ENCODE results near the gene DENND6B. TPM values are rescaled to one million over a fixed set of nuclear protein-coding genes. Genes with fewer than 3 reads are reported as not detected.

DENND6B gene
- total RNA-seq, 1 donor from 2014 or later: 1.8 TPM

Other genes with a start within 250 kb of the DENND6B start
- gene MLC1, start 241.6 kb downstream of the DENND6B start, total RNA-seq: not detected in 2 replicates
- 22.7 and 44.2 TPM in 2 replicates for gene MOV10L1, start 237.0 kb downstream of the DENND6B start, total RNA-seq
- gene PANX2, start 156.3 kb downstream of the DENND6B start, total RNA-seq: 0.40 and 0.44 TPM in 2 replicates
- 11.3 and 13.7 TPM in 2 replicates for gene TRABD, start 141.1 kb downstream of the DENND6B start, total RNA-seq
- gene SELENOO, start 126.0 kb downstream of the DENND6B start, total RNA-seq: 14.1 and 14.4 TPM in 2 replicates
- gene TUBGCP6, start 82.0 kb downstream of the DENND6B start, total RNA-seq: 11.8 and 21.2 TPM in 2 replicates
- 9.4 and 11.3 TPM in 2 replicates for gene HDAC10, start 75.7 kb downstream of the DENND6B start, total RNA-seq
- 37.0 and 53.6 TPM in 2 replicates for gene MAPK12, start 65.3 kb downstream of the DENND6B start, total RNA-seq
- gene MAPK11, start 56.6 kb downstream of the DENND6B start, total RNA-seq: 16.3 and 21.8 TPM in 2 replicates
- gene PLXNB2, start 19.4 kb downstream of the DENND6B start, total RNA-seq: 47.3 and 55.2 TPM in 2 replicates
- gene PPP6R2, start 16.3 kb upstream of the DENND6B start, total RNA-seq: 32.9 and 37.7 TPM in 2 replicates
- 19.8 and 35.3 TPM in 2 replicates for gene SBF1, start 148.0 kb upstream of the DENND6B start, total RNA-seq
- gene ADM2, start 154.5 kb upstream of the DENND6B start, total RNA-seq: 0.22 and 0.99 TPM in 2 replicates
- not detected in 2 replicates for gene MIOX, start 159.8 kb upstream of the DENND6B start, total RNA-seq
- gene LMF2, start 180.7 kb upstream of the DENND6B start, total RNA-seq: 18.7 and 27.0 TPM in 2 replicates
- gene NCAPH2, start 181.2 kb upstream of the DENND6B start, total RNA-seq: 14.5 and 17.0 TPM in 2 replicates
- 1.3 and 2.4 TPM in 2 replicates for gene SCO2, start 198.6 kb upstream of the DENND6B start, total RNA-seq
- gene TYMP, start 203.0 kb upstream of the DENND6B start, total RNA-seq: 8.9 and 19.8 TPM in 2 replicates
- not detected in 2 replicates for gene KLHDC7B, start 218.9 kb upstream of the DENND6B start, total RNA-seq
- not detected in 2 replicates for gene SYCE3, start 235.9 kb upstream of the DENND6B start, total RNA-seq

Data from lung microvascular endothelial cell (primary cell).